NCI-H524 (cell line): Measurements from ENCODE around the gene ATP2A3.

ENCODE experiments used
- DNase-seq, 2 experiments: peaks; one replicate each; lab custom pipeline; 2025; lab: John Stamatoyannopoulos, UW

Gene ATP2A3

GRCh38 chr17:3955673-3955988 lies 8.6 kb downstream of the ATP2A3 start:
- DNase-seq = no peak

- DNase-seq = no peak
Measured at GRCh38 chr17:3954976-3955672, 9.1 kb downstream of the ATP2A3 start.

- no peak for DNase-seq
Measured at GRCh38 chr17:3954086-3954485, 10.2 kb downstream of the ATP2A3 start.

GRCh38 chr17:3953542-3953941 lies 10.7 kb downstream of the ATP2A3 start:
- no peak for DNase-seq

DNA sequence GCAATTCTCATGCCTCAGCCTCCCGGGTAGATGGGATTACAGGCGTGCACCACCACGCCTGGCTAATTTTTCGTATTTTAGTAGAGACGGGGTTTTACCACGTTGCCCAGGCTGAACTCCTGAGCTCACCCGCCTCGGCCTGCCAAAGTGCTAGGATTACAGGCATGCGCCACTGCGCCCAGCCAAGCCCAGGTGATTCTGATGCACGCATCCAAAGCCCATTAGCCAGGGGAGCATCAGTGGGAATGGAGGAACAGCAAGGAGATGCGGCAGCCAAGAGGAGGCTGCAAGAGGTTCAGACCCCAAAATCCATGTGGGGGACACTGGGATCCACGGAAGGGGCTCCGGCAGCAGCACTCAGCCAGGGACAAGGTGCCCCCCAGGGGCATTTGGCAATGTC lies 12.1 kb downstream of the ATP2A3 start:
- no peak for DNase-seq

GRCh38 chr17:3951420-3951819 lies 12.8 kb downstream of the ATP2A3 start:
- DNase-seq = no peak

GRCh38 chr17:3951003-3951402 lies 13.2 kb downstream of the ATP2A3 start:
- no peak for DNase-seq

DNA sequence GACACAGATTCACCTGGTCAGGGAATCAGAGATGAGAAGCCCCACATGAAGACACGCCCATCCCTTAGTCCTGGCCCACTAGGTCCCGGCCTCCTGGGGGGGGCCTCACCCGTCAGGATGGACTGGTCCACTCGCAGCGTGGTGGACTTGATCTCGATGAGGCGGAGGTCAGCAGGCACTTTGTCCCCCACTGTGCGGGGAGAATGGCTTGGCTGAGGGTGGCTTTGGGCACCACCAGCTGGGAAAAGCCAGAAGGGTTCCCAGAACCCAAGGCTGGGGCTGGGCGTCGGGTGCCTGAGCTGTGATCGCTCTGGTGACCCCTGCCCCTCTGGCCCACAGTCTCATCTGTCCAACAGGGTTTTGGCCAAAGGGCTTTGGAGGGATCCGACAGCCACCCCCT lies 13.7 kb downstream of the ATP2A3 start:
- DNase-seq = no peak

DNA sequence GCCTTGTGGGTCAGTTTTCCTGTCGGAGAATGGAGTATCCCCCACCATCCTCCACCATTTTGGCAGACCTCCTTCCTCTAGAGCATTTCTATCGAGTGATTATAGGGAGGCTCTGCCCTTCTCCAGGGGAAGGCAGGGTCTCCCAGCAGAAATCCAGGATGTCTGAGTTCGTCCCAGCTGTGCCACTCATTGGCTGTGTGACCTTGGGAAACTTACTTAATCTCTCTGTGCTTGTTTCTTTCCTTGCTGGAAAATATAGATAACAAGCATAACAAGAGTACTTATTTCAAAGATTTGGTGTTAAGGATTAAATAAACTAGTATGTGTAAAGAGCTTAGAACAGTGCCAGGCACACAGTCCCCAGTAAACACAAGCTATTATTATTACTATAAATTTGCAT lies 14.8 kb downstream of the ATP2A3 start:
- DNase-seq = no peak

GRCh38 chr17:3948551-3948950 lies 15.7 kb downstream of the ATP2A3 start:
- DNase-seq = peak in 1 of 2 experiments; percentile 19

DNA sequence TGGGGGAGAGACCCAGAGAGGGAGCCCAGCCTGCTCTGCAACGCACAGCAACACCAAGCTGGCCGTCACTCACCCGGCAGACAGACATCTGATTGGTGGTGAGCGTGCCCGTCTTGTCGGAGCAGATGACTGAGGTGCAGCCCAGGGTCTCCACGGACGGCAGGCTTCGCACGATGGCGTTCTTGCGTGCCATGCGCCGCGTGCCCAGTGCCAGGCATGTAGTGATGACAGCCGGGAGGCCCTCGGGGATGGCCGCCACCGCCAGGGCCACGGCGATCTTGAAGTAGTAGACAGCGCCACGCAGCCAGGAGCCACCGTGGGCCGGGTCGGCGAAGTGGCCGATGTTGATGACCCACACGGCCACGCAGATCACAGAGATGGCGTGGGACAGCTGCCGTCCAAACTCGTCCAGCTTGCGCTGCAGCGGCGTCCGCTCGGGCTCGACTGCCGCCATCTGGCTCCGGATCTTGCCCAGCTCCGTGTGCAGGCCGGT lies 16.9 kb downstream of the ATP2A3 start:
- DNase-seq = no peak

- peak; percentile 15 to 50 for DNase-seq
Measured at GRCh38 chr17:3946711-3947235, 17.5 kb downstream of the ATP2A3 start.

GRCh38 chr17:3944485-3945388 lies 19.5 kb downstream of the ATP2A3 start:
- DNase-seq = no peak

DNA sequence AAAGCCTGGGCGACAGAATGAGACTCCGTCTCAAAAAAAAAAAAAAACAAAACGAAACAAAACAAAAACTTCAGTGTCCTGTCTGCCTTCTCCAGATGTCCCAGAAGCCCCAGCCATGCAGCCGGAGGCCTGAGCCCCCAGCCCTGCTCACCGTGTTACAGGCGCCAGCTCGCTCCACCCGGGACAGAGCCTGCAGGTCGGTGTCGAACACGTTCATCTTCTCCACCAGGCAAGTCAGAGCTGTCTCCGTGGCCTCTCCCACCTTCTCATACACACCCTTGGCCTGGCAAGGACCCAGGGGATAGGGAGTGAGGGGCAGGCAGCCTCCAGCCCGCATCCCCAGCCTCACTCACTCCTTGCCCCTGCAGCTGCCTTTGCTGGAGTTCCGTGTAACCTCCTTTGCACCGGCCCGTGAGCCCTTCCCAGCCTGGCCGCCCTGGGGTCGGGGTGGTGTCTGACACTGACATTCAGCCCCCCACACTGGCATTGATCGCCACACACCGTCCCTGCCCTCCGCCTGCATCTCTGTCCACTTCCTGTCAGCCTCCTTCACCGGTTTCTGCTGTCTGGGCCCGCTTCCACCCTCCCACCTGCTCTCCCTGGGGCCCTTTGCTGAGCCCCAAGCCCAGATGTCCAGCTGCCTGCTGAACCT lies 20.9 kb downstream of the ATP2A3 start:
- no peak for DNase-seq

DNA sequence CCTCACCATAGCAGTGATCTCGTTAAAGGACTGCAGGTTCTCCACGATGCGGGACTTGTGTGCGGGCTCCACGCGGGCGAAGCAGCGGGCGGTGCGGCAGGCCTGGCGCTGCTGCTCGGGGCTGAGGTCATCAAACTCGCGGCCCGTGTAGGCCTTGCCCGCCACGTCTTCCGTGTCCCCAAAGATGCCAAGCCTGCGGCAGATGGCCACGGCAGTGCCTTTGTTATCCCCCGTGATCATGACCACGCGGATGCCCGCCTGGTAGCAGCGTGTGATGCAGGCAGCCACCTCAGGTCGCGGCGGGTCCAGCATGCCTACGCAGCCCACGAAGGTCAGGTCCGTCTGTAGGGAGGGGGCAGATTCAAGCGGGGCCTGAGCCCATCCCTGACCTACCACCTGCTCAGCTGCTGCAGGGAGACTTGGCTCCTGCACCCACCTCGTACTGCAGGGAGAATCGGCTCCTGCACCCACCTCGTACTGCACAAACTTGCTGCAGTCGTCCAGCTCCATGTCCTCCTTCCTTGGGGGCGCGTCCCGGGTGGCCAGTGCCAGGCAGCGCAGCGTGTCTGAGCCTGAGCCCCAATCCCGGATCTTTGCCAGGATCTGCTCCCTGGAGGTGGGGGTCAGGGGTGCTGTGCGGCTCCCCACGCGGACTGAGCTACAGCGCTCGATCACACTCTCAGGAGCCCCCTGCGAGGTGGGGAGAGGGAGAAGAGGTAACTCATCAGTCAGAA lies 23.1 kb downstream of the ATP2A3 start:
- no peak for DNase-seq

- no peak for DNase-seq
Measured at GRCh38 chr17:3937359-3937758, 26.9 kb downstream of the ATP2A3 start.

GRCh38 chr17:3935825-3936355 lies 28.3 kb downstream of the ATP2A3 start:
- no peak for DNase-seq

- peak; percentile 34 to 73 for DNase-seq
Measured at GRCh38 chr17:3935140-3935542, 29.1 kb downstream of the ATP2A3 start.

DNA sequence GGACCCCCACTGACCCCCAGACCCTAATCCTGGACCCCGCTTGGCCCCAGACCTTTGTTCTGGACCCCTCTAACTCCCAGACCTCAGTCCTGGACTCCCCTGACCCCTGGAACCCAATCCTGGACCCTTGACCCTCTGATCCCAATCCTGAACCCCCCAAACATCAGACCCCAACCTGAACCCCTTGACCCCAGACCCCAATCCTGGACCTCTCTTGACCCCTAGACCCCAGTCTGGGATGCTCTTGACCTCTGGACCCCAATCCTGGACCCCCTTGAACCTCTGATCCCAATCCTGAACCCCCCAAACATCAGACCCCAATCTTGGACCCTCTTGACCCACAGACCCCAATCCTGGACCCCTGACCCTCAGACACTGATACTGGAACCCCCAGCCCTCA lies 34.5 kb downstream of the ATP2A3 start:
- DNase-seq = no peak

GRCh38 chr17:3929181-3929580 lies 35.1 kb downstream of the ATP2A3 start:
- DNase-seq = no peak

GRCh38 chr17:3928406-3928805 lies 35.8 kb downstream of the ATP2A3 start:
- DNase-seq = no peak
